NK-92 (cell line): ENCODE measurements around the gene METTL9.
"Not testable (repeated sequence)": the region's sequence is repeated elsewhere in the genome, so short reads cannot be mapped to it uniquely, and the experiment has no call there.

Experiments
- DNase-seq: peaks from one replicate; lab custom pipeline; 2025; ENCODE audit not compliant: unreplicated experiment; lab: John Stamatoyannopoulos, UW

The METTL9 gene

GRCh38 chr16:21610006-21610544 lies 10.7 kb downstream of the METTL9 start:
- DNase-seq: no peak

GRCh38 chr16:21610766-21611165 lies 11.4 kb downstream of the METTL9 start:
- no peak for DNase-seq

GRCh38 chr16:21611198-21611555 lies 11.8 kb downstream of the METTL9 start:
- no peak for DNase-seq

GRCh38 chr16:21611556-21612384 lies 12.4 kb downstream of the METTL9 start:
- DNase-seq: no peak

- no peak for DNase-seq
These were observed 14.0 kb downstream of the METTL9 start for GRCh38 chr16:21613361-21613760.

- no peak for DNase-seq
These were observed 14.4 kb downstream of the METTL9 start for GRCh38 chr16:21613781-21614180.

GRCh38 chr16:21614896-21615295 lies 15.5 kb downstream of the METTL9 start:
- DNase-seq: no peak

- no peak for DNase-seq
These were observed 18.2 kb downstream of the METTL9 start for GRCh38 chr16:21617607-21618006.

- no peak for DNase-seq
These were observed 18.9 kb downstream of the METTL9 start for GRCh38 chr16:21618281-21618680.

- no peak for DNase-seq
These were observed 20.5 kb downstream of the METTL9 start for GRCh38 chr16:21619765-21620425.

GRCh38 chr16:21620592-21620991 lies 21.2 kb downstream of the METTL9 start:
- no peak for DNase-seq

GRCh38 chr16:21622545-21622944 lies 23.2 kb downstream of the METTL9 start:
- no peak for DNase-seq

- no peak for DNase-seq
These were observed 25.6 kb downstream of the METTL9 start for GRCh38 chr16:21625026-21625425.

GRCh38 chr16:21626659-21627277 lies 27.4 kb downstream of the METTL9 start:
- DNase-seq: no peak

GRCh38 chr16:21628121-21628726 lies 28.8 kb downstream of the METTL9 start:
- DNase-seq: no peak

- no peak for DNase-seq
These were observed 29.4 kb downstream of the METTL9 start for GRCh38 chr16:21628772-21629171.

- not testable (repeated sequence) for DNase-seq
These were observed 30.5 kb downstream of the METTL9 start for GRCh38 chr16:21629616-21630539.

- DNase-seq: not testable (repeated sequence)
These were observed 31.5 kb downstream of the METTL9 start for GRCh38 chr16:21630866-21631265.

GRCh38 chr16:21631376-21631775 lies 32.0 kb downstream of the METTL9 start:
- not testable (repeated sequence) for DNase-seq

- not testable (repeated sequence) for DNase-seq
These were observed 32.7 kb downstream of the METTL9 start for GRCh38 chr16:21631951-21632575.
